Tibial nerve (tissue), 4 donors: ENCODE data around the gene KPNA6.

Experiments
- CTCF ChIP-seq, 5 experiments: fragments of 200-600 bp in 3 of 5; fragments of 450-650 bp in 2 of 5; sonication (generic) in 3 of 5; IDR thresholded peaks; one replicate each; pipeline ENCODE4 v1.5.1; 2016 to 2019; ENCODE audit warnings: antibody characterized with exemption in 5 of 5, mild to moderate bottlenecking in 3 of 5, moderate library complexity in 2 of 5
- EP300 ChIP-seq, 2 donors: sonication (generic); formaldehyde crosslinking; IDR thresholded peaks; one replicate each; pipeline ENCODE4 v1.6.1; 2017; ENCODE audit warnings: antibody characterized with exemption in 2 of 2, mild to moderate bottlenecking in 1 of 2
- POLR2A ChIP-seq, 2 donors: fragments of 450-650 bp; IDR thresholded peaks; one replicate each; pipeline ENCODE4 v1.6.1; 2017; ENCODE audit warnings: antibody characterized with exemption in 2 of 2, mild to moderate bottlenecking in 2 of 2, moderate library complexity in 2 of 2

GRCh38 chr1:32073299-32074229, 34.3 kb upstream of the KPNA6 start:
- TF ChIP-seq CTCF (IDR thresholded peaks at IDR 0.05), result peak in 1 of 5 experiments; percentile 23
- no peak for TF ChIP-seq EP300 (IDR thresholded peaks at IDR 0.05)
- no peak for TF ChIP-seq POLR2A (IDR thresholded peaks at IDR 0.05)
